Neural progenitor cell (in vitro differentiated cells): ENCODE measurements around the gene DNAJC30. TPM values are rescaled to one million over a fixed set of nuclear protein-coding genes. Genes with fewer than 3 reads are reported as not detected.

ENCODE experiments used
- DNase-seq: peaks from one replicate; pipeline ENCODE4 v3.0.0-alpha.2; 2016; ENCODE audit warnings: low spot score
- H2AFZ ChIP-seq: fragments of 200-600 bp; sonication (generic); replicated peaks from 2 replicates; pipeline ENCODE4 v1.6.1; 2016; ENCODE audit warnings: antibody characterized with exemption
- H3F3A ChIP-seq: fragments of 200-600 bp; sonication (generic); 2 replicates; pipeline ENCODE4 v1.6.1; 2016; ENCODE audit warnings: antibody characterized with exemption, low read depth
- H3K27ac ChIP-seq: fragments of 200-600 bp; sonication (generic); 2 replicates; pipeline ENCODE4 v1.5.1; 2016; ENCODE audit warnings: mild to moderate bottlenecking
- H3K27me3 ChIP-seq: fragments of 200-600 bp; sonication (generic); 2 replicates; pipeline ENCODE4 v1.6.1; 2016; ENCODE audit warnings: mild to moderate bottlenecking, moderate library complexity
- H3K36me3 ChIP-seq: fragments of 200-600 bp; sonication (generic); 2 replicates; pipeline ENCODE4 v1.5.1; 2016
- H3K4me1 ChIP-seq: fragments of 200-600 bp; sonication (generic); 2 replicates; pipeline ENCODE4 v1.6.1; 2016; ENCODE audit warnings: mixed run types
- H3K4me2 ChIP-seq: fragments of 200-600 bp; sonication (generic); 2 replicates; pipeline ENCODE4 v1.6.1; 2016
- H3K4me3 ChIP-seq: fragments of 200-600 bp; sonication (generic); 2 replicates; pipeline ENCODE4 v1.5.1; 2016
- H3K79me2 ChIP-seq: fragments of 200-600 bp; sonication (generic); 2 replicates; pipeline ENCODE4 v1.6.1; 2016; ENCODE audit warnings: low read depth
- H3K9ac ChIP-seq: fragments of 200-600 bp; sonication (generic); 2 replicates; pipeline ENCODE4 v1.6.1; 2016
- H3K9me3 ChIP-seq: fragments of 200-600 bp; sonication (generic); 2 replicates; pipeline ENCODE4 v1.5.1; 2016; ENCODE audit warnings: low read depth
- H4K20me1 ChIP-seq: fragments of 200-600 bp; sonication (generic); 2 replicates; pipeline ENCODE4 v1.6.1; 2016; ENCODE audit warnings: low read depth
- H3K27ac Mint-ChIP-seq: 3 replicates; pipeline ENCODE4 v1.8.0; 2021; ENCODE audit warnings: mixed read lengths
- H3K27me3 Mint-ChIP-seq: 2 replicates; pipeline ENCODE4 v1.8.0; 2022; ENCODE audit warnings: low read depth, mild to moderate bottlenecking, inconsistent platforms, moderate library complexity, mixed read lengths; ENCODE audit not compliant: insufficient read depth
- H3K36me3 Mint-ChIP-seq: 3 replicates; pipeline ENCODE4 v1.8.0; 2021; ENCODE audit warnings: mixed read lengths
- H3K4me1 Mint-ChIP-seq: 3 replicates; pipeline ENCODE4 v1.8.0; 2021; ENCODE audit warnings: mixed read lengths
- H3K4me3 Mint-ChIP-seq: 3 replicates; pipeline ENCODE4 v1.8.0; 2021; ENCODE audit warnings: mild to moderate bottlenecking, moderate library complexity, mixed read lengths
- H3K9me3 Mint-ChIP-seq: 3 replicates; pipeline ENCODE4 v1.8.0; 2020; ENCODE audit warnings: mixed read lengths
- CTCF ChIP-seq: fragments of 200-600 bp; sonication (generic); IDR thresholded peaks from 2 replicates; pipeline ENCODE4 v1.5.1; 2017; ENCODE audit warnings: antibody characterized with exemption, mild to moderate bottlenecking
- EZH2 ChIP-seq: fragments of 200-600 bp; sonication (generic); IDR thresholded peaks from 2 replicates; pipeline ENCODE4 v1.6.1; 2017; ENCODE audit warnings: antibody characterized with exemption, mild to moderate bottlenecking, moderate library complexity
- EZH2phosphoT487 ChIP-seq: fragments of 200-600 bp; sonication (generic); IDR thresholded peaks from 2 replicates; pipeline ENCODE4 v1.6.1; 2017; ENCODE audit warnings: antibody characterized with exemption
- total RNA-seq: library from RNA; depleted of rRNA; stranded (reverse); fragments of >200 nt; gene quantifications from 2 replicates; pipeline ENCODE4 v1.2.3, GENCODE V29; 2015; ENCODE audit warnings: low replicate concordance

The DNAJC30 gene
- total RNA-seq, 1 donor from 2014 or later = 0.94 TPM

GRCh38 chr7:73707045-73707631 lies 23.9 kb upstream of the DNAJC30 start:
- Mint-ChIP-seq H3K27me3 (peaks cover 2% of the 10 kb centered on the region), H3K36me3 (peaks cover 3% of the 10 kb centered on the region), H3K9me3 (no peaks in the 10 kb centered on the region), H3K4me1 (peaks cover 12% of the 10 kb centered on the region), H3K27ac (peak overlapping the region; percentile 53), H3K4me3 (no peak overlapping the region)
- Histone ChIP-seq H3K27me3 (no peaks in the 10 kb centered on the region), H2AFZ (no peak overlapping the region), H4K20me1 (peaks cover 32% of the 10 kb centered on the region), H3K4me1 (peaks cover 9% of the 10 kb centered on the region), H3F3A (peaks cover 11% of the 10 kb centered on the region), H3K9me3 (no peaks in the 10 kb centered on the region), H3K4me2 (no peak overlapping the region), H3K79me2 (no peaks in the 10 kb centered on the region), H3K36me3 (no peaks in the 10 kb centered on the region), H3K27ac (no peak overlapping the region), H3K4me3 (no peak overlapping the region), H3K9ac (no peak overlapping the region)
- DNase-seq = no peak
- no peak for TF ChIP-seq EZH2
- TF ChIP-seq CTCF = no peak
- no peak for TF ChIP-seq EZH2phosphoT487

GRCh38 chr7:73706126-73707044 lies 23.1 kb upstream of the DNAJC30 start:
- no peak for TF ChIP-seq CTCF
- no peak for TF ChIP-seq EZH2
- no peak for TF ChIP-seq EZH2phosphoT487
- Mint-ChIP-seq H3K4me3 (no peak overlapping the region), H3K36me3 (peaks cover 10% of the 10 kb centered on the region), H3K4me1 (peaks cover 19% of the 10 kb centered on the region), H3K27me3 (peaks cover 4% of the 10 kb centered on the region), H3K27ac (peak overlapping the region; percentile 53), H3K9me3 (no peaks in the 10 kb centered on the region)
- H3K4me2 ChIP-seq = no peak overlapping the region
- no peaks in the 10 kb centered on the region for H3K27me3 ChIP-seq
- no peak for DNase-seq
- H3K79me2 ChIP-seq = no peaks in the 10 kb centered on the region
- peaks cover 9% of the 10 kb centered on the region for H3K4me1 ChIP-seq
- H3K4me3 ChIP-seq = no peak overlapping the region
- no peaks in the 10 kb centered on the region for H3K9me3 ChIP-seq
- no peak overlapping the region for H3K27ac ChIP-seq
- H3F3A ChIP-seq = peaks cover 16% of the 10 kb centered on the region
- no peaks in the 10 kb centered on the region for H3K36me3 ChIP-seq
- peaks cover 30% of the 10 kb centered on the region for H4K20me1 ChIP-seq
- H3K9ac ChIP-seq = no peak overlapping the region
- H2AFZ ChIP-seq = no peak overlapping the region

GRCh38 chr7:73705551-73705920 lies 22.3 kb upstream of the DNAJC30 start:
- Histone ChIP-seq H3K27me3 (no peaks in the 10 kb centered on the region), H3K4me3 (no peak overlapping the region), H3K4me2 (no peak overlapping the region), H3K27ac (no peak overlapping the region), H3K79me2 (no peaks in the 10 kb centered on the region), H3K9me3 (no peaks in the 10 kb centered on the region), H3K9ac (no peak overlapping the region), H2AFZ (no peak overlapping the region), H3K36me3 (no peaks in the 10 kb centered on the region), H3K4me1 (peaks cover 9% of the 10 kb centered on the region), H3F3A (peaks cover 16% of the 10 kb centered on the region), H4K20me1 (peaks cover 29% of the 10 kb centered on the region)
- H3K27ac Mint-ChIP-seq = no peak overlapping the region
- no peak overlapping the region for H3K4me3 Mint-ChIP-seq
- no peak for DNase-seq
- H3K4me1 Mint-ChIP-seq = peaks cover 19% of the 10 kb centered on the region
- TF ChIP-seq EZH2 (no peak), CTCF (no peak), EZH2phosphoT487 (no peak)
- H3K27me3 Mint-ChIP-seq = peaks cover 4% of the 10 kb centered on the region
- no peaks in the 10 kb centered on the region for H3K9me3 Mint-ChIP-seq
- H3K36me3 Mint-ChIP-seq = peaks cover 10% of the 10 kb centered on the region
